Caco-2 (cell line): Measurements from ENCODE around the gene DENND1A. TPM values are rescaled to one million over a fixed set of nuclear protein-coding genes. Genes with fewer than 3 reads are reported as not detected.

Source experiments
- BruUV-seq: library from RNA; stranded (reverse); fragments of 400-500 nt; replicated peaks from 2 replicates; lab custom pipeline; 2021; lab: Mats Ljungman, UMichigan
- CTCF ChIA-PET: fragments of 300-600 bp; sonication (Branson Sonifier 250); formaldehyde crosslinking; loops from one replicate; lab custom pipeline; 2022; ENCODE audit warnings: antibody characterized with exemption; lab: Charles Lee
- POLR2A ChIA-PET: fragments of 300-600 bp; sonication (Branson Sonifier 250); formaldehyde crosslinking; loops from one replicate; lab custom pipeline; 2022; ENCODE audit warnings: antibody characterized with exemption; lab: Charles Lee
- DNase-seq, 2 experiments: peaks; one replicate each; pipeline versions ENCODE4 v3.0.0 to v3.0.0-alpha.2; 2020 to 2022
- H3K27me3 ChIP-seq: replicated peaks from 2 replicates; pipeline ENCODE4 v1.6.0; 2011; ENCODE audit warnings: low read length; ENCODE audit not compliant: control insufficient read depth, insufficient read depth
- H3K36me3 ChIP-seq: 2 replicates; pipeline ENCODE4 v1.5.1; 2011; ENCODE audit warnings: low read length; ENCODE audit not compliant: control insufficient read depth, insufficient read depth
- H3K4me1 ChIP-seq: fragments of 250-450 bp; sonication (Bioruptor Pico); 2 replicates; pipeline ENCODE4 v1.5.1; 2020; ENCODE audit warnings: mild to moderate bottlenecking
- H3K4me3 ChIP-seq: 2 replicates; pipeline ENCODE4 v1.5.1; 2011; ENCODE audit warnings: low read depth, mild to moderate bottlenecking, control low read depth, low read length
- H3K9me3 ChIP-seq: fragments of 250-450 bp; sonication (Bioruptor Pico); 2 replicates; pipeline ENCODE4 v1.5.1; 2020; ENCODE audit warnings: mild to moderate bottlenecking, moderate library complexity
- H3K27ac Mint-ChIP-seq: one replicate; pipeline ENCODE4 v1.8.0; 2022; ENCODE audit warnings: mixed read lengths; ENCODE audit not compliant: unreplicated experiment
- H3K27me3 Mint-ChIP-seq: one replicate; pipeline ENCODE4 v1.8.0; 2022; ENCODE audit warnings: mixed read lengths; ENCODE audit not compliant: insufficient read depth, unreplicated experiment
- H3K36me3 Mint-ChIP-seq: one replicate; pipeline ENCODE4 v1.8.0; 2022; ENCODE audit warnings: mild to moderate bottlenecking, mixed read lengths; ENCODE audit not compliant: insufficient read depth, unreplicated experiment
- H3K4me1 Mint-ChIP-seq: one replicate; pipeline ENCODE4 v1.8.0; 2022; ENCODE audit warnings: low read depth, mixed read lengths; ENCODE audit not compliant: unreplicated experiment
- H3K4me3 Mint-ChIP-seq: one replicate; pipeline ENCODE4 v1.8.0; 2022; ENCODE audit warnings: mild to moderate bottlenecking, moderate library complexity, mixed read lengths; ENCODE audit not compliant: unreplicated experiment
- H3K9me3 Mint-ChIP-seq: one replicate; pipeline ENCODE4 v1.8.0; 2022; ENCODE audit warnings: mixed read lengths; ENCODE audit not compliant: unreplicated experiment
- CTCF ChIP-seq, 2 experiments: fragments of 200-600 bp in 1 of 2; IDR thresholded peaks; 1 replicate in 1 of 2; 2 replicates in 1 of 2; pipeline versions ENCODE4 v1.5.1 to v1.8.0; 2011 to 2022; ENCODE audit warnings: antibody characterized with exemption in 1 of 2, control low read depth in 1 of 2, inconsistent platforms in 1 of 2, low read depth in 1 of 2, low read length in 1 of 2, mild to moderate bottlenecking in 1 of 2, moderate library complexity in 1 of 2; ENCODE audit not compliant: insufficient read depth in 1 of 2, severe bottlenecking in 1 of 2, unreplicated experiment in 1 of 2
- intact Hi-C: fragments of 100-400 bp; cut with micrococcal nuclease; formaldehyde crosslinking; loops from one replicate; pipeline ENCODE4 v1.10.0; 2022; ENCODE audit not compliant: unreplicated experiment
- total RNA-seq: library from RNA; stranded (reverse); gene quantifications from 2 replicates; pipeline ENCODE4 v1.2.3, GENCODE V29; 2022

DENND1A gene
- total RNA-seq, 1 experiment from 2014 or later, result 41.6 TPM

- no TSS peak for BruUV-seq
- H3K4me3 ChIP-seq, result no peak overlapping the region
- H3K36me3 Mint-ChIP-seq, result no peaks in the 10 kb centered on the region
- H3K9me3 Mint-ChIP-seq, result no peaks in the 10 kb centered on the region
- ChIA-PET POLR2A (no interaction called here), CTCF (no interaction called here)
- no peaks in the 10 kb centered on the region for H3K9me3 ChIP-seq
- TF ChIP-seq CTCF (IDR thresholded peaks at IDR 0.05; ENCODE audit: insufficient read depth in 1 of 2, low read depth in 1 of 2, low read length in 1 of 2, severe bottlenecking in 1 of 2, unreplicated experiment in 1 of 2), result no peak
- H3K4me1 Mint-ChIP-seq, result no peaks in the 10 kb centered on the region
- intact Hi-C loops, result no loop called here
- no peaks in the 10 kb centered on the region for H3K4me1 ChIP-seq
- no peaks in the 10 kb centered on the region; the same call in none of the 2 replicates for H3K36me3 ChIP-seq
- no peak overlapping the region for H3K4me3 Mint-ChIP-seq
- no peak overlapping the region for H3K27ac Mint-ChIP-seq
- no peaks in the 10 kb centered on the region for H3K27me3 Mint-ChIP-seq
- DNase-seq, result no peak
- no peaks in the 10 kb centered on the region for H3K27me3 ChIP-seq
Measured at GRCh38 chr9:123508048-123508447, 421.9 kb downstream of the DENND1A start.

GRCh38 chr9:123505496-123505895, 424.4 kb downstream of the DENND1A start:
- Histone ChIP-seq H3K9me3 (no peaks in the 10 kb centered on the region), H3K4me1 (no peaks in the 10 kb centered on the region), H3K27me3 (no peaks in the 10 kb centered on the region), H3K36me3 (no peaks in the 10 kb centered on the region; the same call in 1 of the 2 replicates), H3K4me3 (no peak overlapping the region)
- intact Hi-C loops, result no loop called here
- ChIA-PET CTCF (interaction anchor here (0.7 kb wide), 1 partner anchor 107 kb away, joined by 3 read pairs; no protein-coding TSS in a partner anchor), POLR2A (no interaction called here)
- no peak overlapping the region for H3K4me3 Mint-ChIP-seq
- H3K36me3 Mint-ChIP-seq, result no peaks in the 10 kb centered on the region
- H3K4me1 Mint-ChIP-seq, result no peaks in the 10 kb centered on the region
- no peaks in the 10 kb centered on the region for H3K27me3 Mint-ChIP-seq
- no peak for DNase-seq
- H3K9me3 Mint-ChIP-seq, result no peaks in the 10 kb centered on the region
- TF ChIP-seq CTCF (IDR thresholded peaks at IDR 0.05; ENCODE audit: insufficient read depth in 1 of 2, low read depth in 1 of 2, low read length in 1 of 2, severe bottlenecking in 1 of 2, unreplicated experiment in 1 of 2), result no peak
- no peak overlapping the region for H3K27ac Mint-ChIP-seq
- BruUV-seq, result no TSS peak

GRCh38 chr9:123500336-123500735, 429.6 kb downstream of the DENND1A start:
- intact Hi-C loops, result no loop called here
- TF ChIP-seq CTCF (IDR thresholded peaks at IDR 0.05; ENCODE audit: insufficient read depth in 1 of 2, low read depth in 1 of 2, low read length in 1 of 2, severe bottlenecking in 1 of 2, unreplicated experiment in 1 of 2), result no peak
- Histone ChIP-seq H3K4me3 (no peak overlapping the region), H3K27me3 (no peaks in the 10 kb centered on the region), H3K36me3 (no peaks in the 10 kb centered on the region), H3K4me1 (no peaks in the 10 kb centered on the region), H3K9me3 (no peaks in the 10 kb centered on the region)
- Mint-ChIP-seq H3K4me1 (no peaks in the 10 kb centered on the region), H3K9me3 (no peaks in the 10 kb centered on the region), H3K27me3 (no peaks in the 10 kb centered on the region), H3K27ac (no peak overlapping the region), H3K36me3 (no peaks in the 10 kb centered on the region), H3K4me3 (no peak overlapping the region)
- ChIA-PET CTCF (no interaction called here), POLR2A (no interaction called here)
- no TSS peak for BruUV-seq
- DNase-seq, result no peak
